HG02588 (cell line): Measurements from ENCODE around the gene CDH4.

Experiments
- ATAC-seq: cut with Tn5 transposase; IDR thresholded peaks from one replicate; pipeline ENCODE4 v1.9.1; 2021; ENCODE audit warnings: mild to moderate bottlenecking, moderate library complexity; ENCODE audit not compliant: unreplicated experiment

CDH4 gene

GRCh38 chr20:61895016-61895415 is 643.0 kb downstream of the CDH4 start:
- ATAC-seq: no peak

- ATAC-seq: no peak
Measured at GRCh38 chr20:61895686-61896057, 643.6 kb downstream of the CDH4 start.

GRCh38 chr20:61896058-61896961 is 644.2 kb downstream of the CDH4 start:
- ATAC-seq: no peak

GRCh38 chr20:61897401-61898295 is 645.6 kb downstream of the CDH4 start:
- no peak for ATAC-seq

- no peak for ATAC-seq
Measured at GRCh38 chr20:61898405-61898804, 646.3 kb downstream of the CDH4 start.

- no peak for ATAC-seq
Measured at GRCh38 chr20:61900011-61900944, 648.2 kb downstream of the CDH4 start.

GRCh38 chr20:61900945-61901293 is 648.9 kb downstream of the CDH4 start:
- ATAC-seq: no peak

GRCh38 chr20:61901392-61902220 is 649.5 kb downstream of the CDH4 start:
- ATAC-seq: no peak

- ATAC-seq: no peak
Measured at GRCh38 chr20:61902221-61902869, 650.3 kb downstream of the CDH4 start.

GRCh38 chr20:61903575-61904340 is 651.7 kb downstream of the CDH4 start:
- no peak for ATAC-seq

- no peak for ATAC-seq
Measured at GRCh38 chr20:61904456-61904855, 652.4 kb downstream of the CDH4 start.

GRCh38 chr20:61905781-61906523 is 653.9 kb downstream of the CDH4 start:
- no peak for ATAC-seq

GRCh38 chr20:61907081-61907891 is 655.2 kb downstream of the CDH4 start:
- ATAC-seq: no peak

GRCh38 chr20:61908057-61909026 is 656.3 kb downstream of the CDH4 start:
- no peak for ATAC-seq

- ATAC-seq: no peak
Measured at GRCh38 chr20:61909028-61909427, 657.0 kb downstream of the CDH4 start.

GRCh38 chr20:61909821-61910220 is 657.8 kb downstream of the CDH4 start:
- no peak for ATAC-seq
